Stimulated activated effector memory CD8-positive, alpha-beta T cell treated with anti-CD3 and anti-CD28 coated beads, Interleukin-12 subunit alpha, Interleukin-12 subunit beta, amount 100 ng/mL, for 72 hours (primary cell): ENCODE results near the gene CA14.
"Not testable (repeated sequence)": the region's sequence is repeated elsewhere in the genome, so short reads cannot be mapped to it uniquely, and the experiment has no call there.

Experiments used
- ATAC-seq: fragments of 150-1000 bp; cut with Tn5 transposase; 2 replicates; pipeline ENCODE4 v1.10.0; 2021
- DNase-seq, 2 donors: peaks; one replicate each; pipeline ENCODE4 v3.0.0; 2021 to 2022; ENCODE audit warnings: low spot score in 2 of 2
- H3K27ac Mint-ChIP-seq: one replicate; pipeline ENCODE4 v1.8.0; 2022; ENCODE audit warnings: mild to moderate bottlenecking, mixed read lengths
- H3K36me3 Mint-ChIP-seq: one replicate; pipeline ENCODE4 v1.8.0; 2022; ENCODE audit warnings: mild to moderate bottlenecking, mixed read lengths
- H3K4me1 Mint-ChIP-seq: one replicate; pipeline ENCODE4 v1.8.0; 2022; ENCODE audit warnings: mixed read lengths
- H3K4me3 Mint-ChIP-seq: one replicate; pipeline ENCODE4 v1.8.0; 2022; ENCODE audit warnings: mild to moderate bottlenecking, mixed read lengths
- H3K9me3 Mint-ChIP-seq: one replicate; pipeline ENCODE4 v1.8.0; 2022; ENCODE audit warnings: mixed read lengths

The CA14 gene

DNA sequence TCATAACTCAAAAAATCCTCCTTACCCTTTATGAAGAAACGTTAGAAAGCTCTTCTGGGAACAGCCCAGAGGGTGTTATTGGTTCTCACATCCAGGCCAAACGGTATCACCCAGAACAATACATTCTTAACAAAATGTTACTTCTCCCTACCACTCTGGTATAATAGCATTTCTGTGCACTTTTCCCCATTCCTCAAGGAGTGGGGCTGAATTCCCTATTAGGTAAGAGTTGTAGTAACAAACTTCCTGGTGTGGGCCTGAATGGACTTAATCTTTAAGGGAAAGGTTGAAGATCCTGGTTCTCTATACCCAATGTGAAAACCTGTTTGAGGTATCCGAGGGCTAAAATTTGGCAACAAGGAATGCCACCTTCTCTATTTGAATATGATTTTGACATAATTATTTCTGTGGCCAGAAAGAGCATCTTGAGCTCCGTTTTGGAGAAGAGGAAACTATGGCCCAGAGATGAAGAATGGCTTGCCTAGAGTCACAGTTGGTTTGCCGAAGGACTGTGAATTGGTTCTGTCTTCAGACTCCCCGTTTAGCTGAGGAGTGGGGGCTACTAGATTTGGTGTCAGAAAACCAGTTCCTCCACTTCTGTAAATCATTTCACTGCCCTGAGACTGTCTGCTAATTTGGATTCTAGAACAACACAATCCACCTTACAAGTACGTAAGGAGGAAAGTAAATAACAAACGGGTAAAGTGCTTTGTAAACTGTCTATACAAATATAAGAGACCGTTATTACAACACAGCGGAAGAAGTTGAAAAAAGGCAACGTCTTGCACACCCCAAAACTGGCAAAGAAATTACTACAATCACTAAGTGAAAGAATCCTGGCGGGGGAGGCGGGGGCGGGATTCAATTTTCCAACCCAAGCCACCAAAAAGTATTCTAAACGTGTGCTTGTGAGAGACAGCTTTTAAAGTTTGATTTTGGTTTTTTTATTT, 23.9 kb upstream of the CA14 start:
- Mint-ChIP-seq H3K9me3 (no peaks in the 10 kb centered on the region), H3K4me3 (no peak overlapping the region), H3K4me1 (peaks cover 20% of the 10 kb centered on the region), H3K27ac (no peak overlapping the region), H3K36me3 (no peaks in the 10 kb centered on the region)
- no peak for ATAC-seq
- peak in 1 of 2 donors; percentile 53 for DNase-seq

DNA sequence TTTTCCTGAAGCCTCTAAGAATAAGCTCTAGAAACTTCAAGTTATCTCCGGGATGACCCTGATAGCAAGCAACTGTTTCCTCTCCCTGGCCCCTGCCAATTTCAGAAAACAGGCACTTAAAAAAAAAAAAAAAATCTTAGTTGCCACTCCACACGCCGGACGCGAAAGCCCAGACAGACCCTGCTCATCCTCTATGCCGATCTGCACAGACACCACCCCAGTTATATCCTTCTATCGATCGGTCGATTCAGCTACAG, 23.3 kb upstream of the CA14 start:
- no peak overlapping the region for H3K4me3 Mint-ChIP-seq
- peaks cover 20% of the 10 kb centered on the region for H3K4me1 Mint-ChIP-seq
- H3K9me3 Mint-ChIP-seq: no peaks in the 10 kb centered on the region
- ATAC-seq (no peak), DNase-seq (no peak)
- no peak overlapping the region for H3K27ac Mint-ChIP-seq
- H3K36me3 Mint-ChIP-seq: no peaks in the 10 kb centered on the region

DNA sequence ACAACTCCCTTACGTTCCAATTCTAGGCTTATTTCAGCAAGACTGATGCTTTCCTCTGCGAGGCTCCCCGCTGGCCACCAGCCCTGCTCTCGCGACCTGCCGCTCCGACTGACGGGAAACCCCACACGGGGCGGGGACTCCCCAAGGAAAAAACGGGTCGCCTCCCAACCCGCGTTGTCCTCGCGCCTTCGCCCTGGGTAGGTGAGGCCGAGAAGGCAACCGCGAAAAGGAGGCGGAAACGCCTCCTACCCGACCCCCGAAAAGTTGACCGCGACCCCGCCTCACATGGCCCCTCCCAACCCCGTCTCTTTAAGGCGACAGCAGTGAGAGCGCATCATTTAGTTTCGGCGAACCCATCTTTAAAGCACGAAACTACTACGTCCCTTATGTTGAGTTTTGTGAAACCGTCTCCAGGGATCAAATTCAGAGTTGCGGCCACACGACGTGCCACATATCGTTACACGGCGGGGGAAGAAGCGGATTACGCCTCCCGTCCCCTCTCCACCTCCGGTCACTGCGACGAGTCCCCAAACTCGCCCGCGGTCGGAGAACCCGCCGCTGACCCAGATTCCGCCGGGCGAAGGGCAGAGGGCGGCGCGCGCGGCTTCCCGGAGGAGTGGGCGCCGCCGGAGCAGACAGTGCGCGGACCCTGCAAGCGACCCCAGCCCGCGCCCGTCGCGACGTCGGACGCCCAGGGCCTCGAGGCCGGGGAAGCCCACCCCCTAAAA, 22.8 kb upstream of the CA14 start:
- peak; percentile 74 for ATAC-seq
- no peak overlapping the region for H3K27ac Mint-ChIP-seq

DNA sequence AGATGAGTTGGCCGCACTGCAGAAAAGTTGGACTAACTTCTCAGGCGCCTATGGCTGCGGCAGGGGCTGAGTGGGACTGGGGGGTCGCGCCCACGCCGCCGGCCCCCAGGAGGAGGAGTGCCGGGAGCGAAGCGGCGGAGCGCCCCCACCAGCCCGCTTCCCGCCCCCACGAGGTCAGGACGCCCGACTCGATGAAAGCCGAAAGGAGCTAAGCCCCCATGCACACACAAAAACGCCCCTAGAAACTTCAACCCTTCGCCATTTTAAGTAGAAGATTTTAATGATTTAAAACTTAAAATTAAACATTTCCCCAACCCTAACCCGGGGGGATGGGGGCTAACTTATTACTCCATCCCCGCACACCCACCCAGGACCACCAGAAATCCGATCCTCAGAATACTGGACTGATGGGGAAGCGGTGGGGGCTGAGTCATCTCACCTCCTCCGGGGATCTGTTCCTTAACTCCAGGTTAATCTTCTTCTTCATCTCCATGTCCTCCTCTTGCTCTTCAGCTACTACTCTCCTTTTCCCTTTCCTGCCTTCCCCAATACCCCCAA, 22.2 kb upstream of the CA14 start:
- Mint-ChIP-seq H3K9me3 (no peaks in the 10 kb centered on the region), H3K4me1 (peaks cover 20% of the 10 kb centered on the region), H3K4me3 (no peak overlapping the region), H3K27ac (no peak overlapping the region), H3K36me3 (no peaks in the 10 kb centered on the region)
- ATAC-seq (no peak), DNase-seq (peak in 1 of 2 donors; percentile 76)

More for the DNA sequence above, 22.8 kb upstream of the CA14 start:
- Mint-ChIP-seq H3K36me3 (no peaks in the 10 kb centered on the region), H3K4me3 (no peak overlapping the region), H3K9me3 (no peaks in the 10 kb centered on the region), H3K4me1 (peaks cover 20% of the 10 kb centered on the region)
- DNase-seq: peak; percentile 85 to 97

DNA sequence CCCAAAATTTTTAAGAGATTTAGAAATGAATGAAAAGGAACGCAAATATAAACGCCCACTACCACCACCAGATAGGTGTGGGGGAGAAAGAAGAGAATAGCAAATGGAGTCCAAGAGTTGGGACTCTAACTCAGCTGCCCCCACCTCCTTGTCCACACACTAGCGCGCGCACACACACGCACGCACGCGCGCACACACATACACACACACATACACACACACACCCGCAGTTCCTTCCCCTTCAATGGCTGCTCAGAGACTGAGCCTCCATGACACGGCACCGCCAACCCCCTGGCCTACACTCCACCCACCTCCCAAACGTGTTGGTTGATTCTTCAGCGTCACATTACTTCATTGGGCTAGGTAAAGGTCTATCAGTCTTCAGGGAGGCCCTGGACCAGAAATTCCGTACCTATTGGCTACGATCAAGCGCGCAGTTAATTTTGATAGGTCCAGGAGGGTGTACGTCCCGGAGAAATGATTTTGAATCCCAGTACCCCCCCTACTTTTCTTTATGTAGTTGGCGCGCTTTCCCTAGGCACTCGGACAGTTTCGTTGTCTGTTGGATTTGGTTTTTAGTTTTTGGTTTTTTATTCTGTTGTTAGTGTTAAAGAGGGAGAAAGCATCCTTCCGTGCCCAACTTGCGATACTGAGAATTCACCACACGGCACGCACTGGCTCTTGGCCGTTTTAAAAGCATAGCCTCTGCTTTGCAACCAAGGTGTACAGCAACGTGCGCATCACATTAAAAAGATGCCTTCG, 21.5 kb upstream of the CA14 start, which contains the start of gene ANP32E:
ANP32E (minus strand) TSS at position 261 of the 762 bp plus-strand sequence. CDS start 326 bp downstream, outside the sequence.
- Mint-ChIP-seq H3K27ac (no peak within 1 kb of the TSS), H3K4me1 (peaks cover 20% of the 10 kb centered on the region), H3K9me3 (no peaks in the 10 kb centered on the region), H3K4me3 (no peak within 1 kb of the TSS), H3K36me3 (no peaks in the 10 kb centered on the region)
- ATAC-seq: peak; percentile 93
- DNase-seq: peak; percentile 72 to 93

DNA sequence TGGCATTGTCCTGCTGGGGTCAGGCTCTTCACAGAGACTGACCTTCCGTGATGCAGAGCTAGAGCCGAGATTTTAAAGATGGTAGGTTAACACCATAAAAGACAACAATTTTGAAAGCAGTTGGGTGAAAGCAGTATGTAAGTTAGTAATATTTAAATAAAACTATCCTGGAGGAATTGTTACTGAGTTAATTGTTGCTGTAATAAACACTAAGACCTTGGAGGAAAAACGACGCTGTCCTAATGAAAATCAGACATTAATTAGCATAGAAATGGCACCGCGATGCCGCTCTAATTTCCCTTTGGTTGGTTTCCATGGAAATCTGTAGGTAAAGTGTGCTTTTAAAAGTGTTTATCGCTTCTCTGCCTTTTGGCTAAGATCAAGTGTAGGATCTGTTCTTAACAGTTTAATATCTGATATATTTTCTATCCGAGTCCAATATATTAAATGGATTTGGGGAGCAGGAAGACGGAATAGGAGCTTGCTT, 20.9 kb upstream of the CA14 start:
- Mint-ChIP-seq H3K27ac (no peak overlapping the region), H3K4me3 (no peak overlapping the region), H3K4me1 (peaks cover 20% of the 10 kb centered on the region), H3K36me3 (no peaks in the 10 kb centered on the region), H3K9me3 (no peaks in the 10 kb centered on the region)
- no peak for DNase-seq
- no peak for ATAC-seq

DNA sequence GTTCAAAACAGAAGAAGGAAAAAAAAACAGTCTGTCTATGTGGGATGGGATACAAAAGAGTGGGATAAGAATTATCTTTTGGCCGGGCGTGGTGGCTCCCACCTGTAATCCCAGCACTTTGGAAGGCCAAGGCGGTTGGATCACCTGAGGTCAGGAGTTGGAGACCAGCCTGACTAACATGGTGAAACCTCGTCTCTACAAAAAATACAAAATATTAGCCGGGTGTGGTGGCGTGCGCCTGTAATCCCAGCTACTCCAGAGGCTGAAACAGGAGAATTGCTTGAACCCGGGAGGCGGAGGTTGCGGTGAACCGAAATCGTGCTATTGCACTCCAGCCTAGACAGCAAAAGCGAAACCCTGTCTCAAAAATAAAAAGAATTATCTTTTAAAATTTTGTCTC, 20.4 kb upstream of the CA14 start:
- H3K36me3 Mint-ChIP-seq, ATAC-seq, H3K27ac Mint-ChIP-seq, H3K9me3 Mint-ChIP-seq, H3K4me3 Mint-ChIP-seq: not testable (repeated sequence)
- H3K4me1 Mint-ChIP-seq: peaks cover 20% of the 10 kb centered on the region
- peak in 1 of 2 donors; percentile 44 for DNase-seq

DNA sequence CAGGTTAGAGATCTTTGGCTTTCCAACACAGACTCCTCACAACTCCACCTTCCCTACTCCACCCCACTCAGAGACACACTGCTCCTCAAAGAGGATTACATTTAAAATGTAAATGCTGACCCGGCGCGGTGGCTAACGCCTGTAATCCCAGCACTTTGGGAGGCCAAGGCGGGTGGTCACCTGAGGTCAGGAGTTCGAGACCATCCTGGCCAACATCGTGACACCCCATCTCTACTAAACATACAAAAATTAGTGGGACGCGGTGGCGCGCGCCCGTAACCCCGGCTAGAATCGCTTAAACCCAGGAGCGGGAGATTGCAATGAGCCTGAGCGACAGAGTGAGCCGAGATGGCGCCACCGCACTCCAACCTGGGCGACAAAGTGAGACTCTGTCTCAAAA, 19.8 kb upstream of the CA14 start:
- peaks cover 18% of the 10 kb centered on the region for H3K4me1 Mint-ChIP-seq
- no peaks in the 10 kb centered on the region for H3K9me3 Mint-ChIP-seq
- ATAC-seq: no peak
- H3K36me3 Mint-ChIP-seq: no peaks in the 10 kb centered on the region
- no peak overlapping the region for H3K27ac Mint-ChIP-seq
- no peak overlapping the region for H3K4me3 Mint-ChIP-seq
- DNase-seq: peak in 1 of 2 donors; percentile 47

DNA sequence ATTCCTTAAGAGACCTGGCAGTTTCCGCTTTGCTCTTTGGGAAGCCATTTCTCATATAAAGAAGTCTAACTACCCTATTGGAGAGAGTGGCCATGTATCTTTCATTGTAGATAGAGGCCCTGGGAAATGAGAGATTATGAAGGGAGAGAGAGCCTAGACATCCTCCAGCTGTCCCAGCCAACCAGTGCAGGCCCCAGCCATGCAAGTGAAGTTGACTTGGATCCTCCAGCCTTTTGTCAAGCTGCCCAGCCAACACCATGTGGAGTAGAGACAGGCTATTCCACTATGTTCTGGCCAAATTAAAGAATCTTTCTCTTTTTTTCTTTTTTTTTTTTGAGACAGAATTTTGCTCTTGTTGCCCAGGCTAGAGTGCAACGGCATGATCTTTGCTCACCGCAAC, 14.6 kb upstream of the CA14 start:
- no peak for ATAC-seq
- Mint-ChIP-seq H3K4me3 (no peak overlapping the region), H3K36me3 (no peaks in the 10 kb centered on the region), H3K9me3 (no peaks in the 10 kb centered on the region), H3K27ac (no peak overlapping the region), H3K4me1 (no peaks in the 10 kb centered on the region)
- no peak for DNase-seq

DNA sequence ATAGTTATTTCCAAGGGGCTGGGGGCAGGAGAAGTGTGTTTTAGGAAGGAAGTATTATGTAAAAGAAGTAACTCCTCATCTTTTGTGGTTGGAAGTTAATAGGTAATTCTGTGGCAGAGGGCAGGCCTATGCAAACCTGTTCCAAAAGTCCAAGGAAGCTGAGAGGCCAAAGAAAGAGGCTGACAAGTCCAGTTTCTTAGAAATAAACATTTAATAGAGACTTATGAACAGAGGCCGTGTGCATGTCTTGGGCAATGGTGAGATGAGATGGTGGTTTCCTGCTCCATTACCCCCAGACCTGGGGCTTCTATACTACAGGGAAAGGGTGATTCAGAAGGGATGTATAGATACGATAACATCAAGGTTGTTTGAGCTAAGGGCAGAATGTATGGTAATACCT, 7.6 kb upstream of the CA14 start:
- DNase-seq (no peak), ATAC-seq (no peak)
- Mint-ChIP-seq H3K9me3 (no peaks in the 10 kb centered on the region), H3K36me3 (no peaks in the 10 kb centered on the region), H3K4me1 (no peaks in the 10 kb centered on the region), H3K27ac (no peak overlapping the region), H3K4me3 (no peak overlapping the region)

DNA sequence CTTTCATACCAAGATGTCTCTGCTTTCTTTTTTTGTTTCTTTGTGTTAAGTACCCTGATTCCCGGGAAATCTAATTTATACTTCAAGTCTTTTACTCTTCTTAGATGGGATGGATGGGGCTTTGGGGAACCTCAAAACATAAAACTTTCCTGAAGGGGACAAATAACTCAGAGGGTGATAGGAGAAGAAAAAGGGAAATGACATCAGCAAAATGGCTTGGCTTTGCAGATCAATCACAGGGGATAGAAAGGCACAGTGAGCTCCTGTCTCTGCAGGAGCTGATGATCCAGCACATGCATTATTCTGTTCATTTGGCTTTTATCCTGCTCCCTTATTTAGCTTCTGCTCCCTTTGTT, 1.4 kb upstream of the CA14 start:
- H3K4me3 Mint-ChIP-seq: peak overlapping the region; percentile 55
- DNase-seq (no peak), ATAC-seq (no peak)
- H3K4me1 Mint-ChIP-seq: peaks cover 14% of the 10 kb centered on the region
- H3K9me3 Mint-ChIP-seq: no peaks in the 10 kb centered on the region
- no peak overlapping the region for H3K27ac Mint-ChIP-seq
- H3K36me3 Mint-ChIP-seq: peaks cover 6% of the 10 kb centered on the region

DNA sequence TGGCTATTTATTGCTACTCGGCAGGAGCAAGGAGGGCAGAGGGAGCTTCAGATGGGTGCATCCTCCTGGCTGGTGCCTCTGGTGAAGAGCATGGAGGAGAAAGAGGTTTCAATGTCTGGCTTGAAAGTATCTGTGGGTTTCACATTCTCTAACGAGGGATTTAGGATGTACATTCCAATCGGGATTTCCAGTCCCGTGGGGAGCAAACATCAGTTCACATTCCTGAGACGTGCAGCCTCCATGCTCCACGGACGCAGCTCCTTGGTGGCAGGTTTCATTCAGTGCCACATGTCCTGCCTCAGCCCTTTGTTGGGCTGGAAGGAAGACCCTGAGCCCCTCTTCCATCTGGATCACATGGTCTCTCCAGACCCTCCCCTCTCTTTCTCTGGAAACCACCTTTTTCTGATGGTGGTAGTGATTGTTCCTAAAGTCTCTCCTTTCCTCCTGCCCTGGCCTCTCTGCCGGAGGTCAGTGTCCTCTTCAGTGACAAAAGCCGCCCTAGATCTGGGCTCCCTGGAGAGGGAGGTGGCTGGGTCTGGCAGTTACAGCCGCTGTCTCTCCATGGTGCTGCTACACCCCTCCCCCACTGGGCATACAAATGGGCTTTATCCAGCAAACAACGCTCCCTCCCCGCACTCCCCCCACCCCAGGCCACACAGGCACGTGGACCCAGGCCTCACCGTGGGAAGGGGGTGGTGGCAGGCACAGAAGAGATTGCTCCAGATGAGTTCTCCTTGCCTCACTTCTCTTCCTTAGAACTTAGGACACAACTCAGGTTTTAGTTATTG, 826 bp upstream of the CA14 start:
- Mint-ChIP-seq H3K36me3 (peaks cover 6% of the 10 kb centered on the region), H3K27ac (no peak overlapping the region), H3K4me1 (peaks cover 14% of the 10 kb centered on the region), H3K4me3 (peak overlapping the region; percentile 55), H3K9me3 (no peaks in the 10 kb centered on the region)
- ATAC-seq: no peak
- DNase-seq: no peak

DNA sequence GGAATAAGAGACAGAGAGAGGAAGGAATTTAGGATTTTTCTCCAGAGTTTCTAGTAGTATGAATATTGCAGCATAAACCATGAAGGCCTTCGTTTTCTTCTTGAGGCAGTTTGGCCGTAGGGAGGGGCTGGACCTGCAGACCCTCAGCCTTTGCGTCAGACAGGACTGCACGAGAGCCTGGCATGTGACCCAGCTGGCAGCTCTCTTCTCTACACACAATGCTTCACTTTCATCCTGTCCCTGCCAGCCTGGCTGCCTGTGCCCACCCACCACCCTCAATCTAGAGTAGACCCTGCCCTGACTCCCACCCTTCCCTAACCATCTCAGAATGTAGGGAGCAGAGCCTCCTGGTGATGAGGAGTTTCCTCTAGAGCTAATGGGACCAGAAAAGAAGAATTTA, 1.6 kb downstream of the CA14 start:
- no peak for DNase-seq
- no peaks in the 10 kb centered on the region for H3K9me3 Mint-ChIP-seq
- H3K27ac Mint-ChIP-seq: no peak overlapping the region
- H3K4me3 Mint-ChIP-seq: no peak overlapping the region
- H3K36me3 Mint-ChIP-seq: peaks cover 6% of the 10 kb centered on the region
- no peak for ATAC-seq
- H3K4me1 Mint-ChIP-seq: peaks cover 14% of the 10 kb centered on the region

DNA sequence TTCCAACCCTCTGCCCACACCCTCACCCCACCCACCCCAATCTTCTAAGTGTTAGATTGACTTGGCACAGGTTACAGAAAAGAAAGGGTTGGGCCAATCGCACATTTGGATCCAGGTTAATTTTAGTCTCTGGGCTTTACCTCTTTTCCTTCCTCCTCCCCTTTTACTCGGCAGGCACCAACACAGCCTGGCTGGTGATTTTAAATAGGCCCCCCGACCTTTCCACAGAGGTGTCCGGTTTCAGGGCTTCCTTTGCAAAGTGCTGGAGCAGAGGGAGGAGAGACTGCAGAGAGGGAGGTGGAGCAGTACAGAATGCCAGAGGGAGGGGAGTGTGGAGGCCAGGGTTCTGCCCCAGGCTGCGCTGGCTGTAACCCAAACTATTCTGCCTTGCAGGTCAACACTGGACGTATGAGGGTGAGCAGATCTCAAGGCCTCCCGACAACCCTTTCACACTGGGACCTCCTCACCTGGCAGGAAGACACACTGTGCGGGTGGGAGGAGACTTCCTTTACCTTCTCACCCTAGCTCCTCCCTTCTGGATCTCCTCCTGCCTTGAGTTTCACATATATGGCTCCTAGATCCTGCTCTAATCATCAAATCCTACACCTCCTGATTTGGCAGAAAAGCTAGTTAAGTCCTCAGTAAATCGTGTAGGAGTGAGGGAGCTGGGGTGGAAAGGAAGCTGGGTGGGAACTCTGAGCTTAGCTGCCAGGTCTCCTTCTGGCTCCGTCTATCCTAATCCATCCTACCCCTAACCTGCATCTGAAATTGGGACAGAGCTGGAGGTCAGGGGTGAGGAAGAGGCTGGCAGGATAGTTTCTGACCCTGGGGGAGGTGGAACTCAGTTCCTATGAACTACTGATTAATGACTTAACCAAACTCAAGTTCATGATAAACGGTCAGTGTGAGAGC, 2.4 kb downstream of the CA14 start:
- no peak for ATAC-seq
- Mint-ChIP-seq H3K36me3 (peaks cover 13% of the 10 kb centered on the region), H3K4me3 (no peak overlapping the region), H3K9me3 (no peaks in the 10 kb centered on the region), H3K4me1 (peaks cover 14% of the 10 kb centered on the region), H3K27ac (no peak overlapping the region)
- no peak for DNase-seq
